ENCODE measurements around the gene SERPINH1. TPM values are rescaled to one million over a fixed set of nuclear protein-coding genes. Genes with fewer than 3 reads are reported as not detected.

Gene SERPINH1
- total RNA-seq, 3 donors from 2014 or later, result 168 to 264 (median 259) TPM

GRCh38 chr11:75603791-75604736 lies 42.0 kb downstream of the SERPINH1 start:
- H3K9me3 ChIP-seq, result no peaks in the 10 kb centered on the region

GRCh38 chr11:75606099-75606498 lies 44.0 kb downstream of the SERPINH1 start:
- H3K4me1 ChIP-seq, result no peaks in the 10 kb centered on the region
- H3K4me3 ChIP-seq, result no peak overlapping the region
- H3K27me3 ChIP-seq, result no peaks in the 10 kb centered on the region
- H3K9me3 ChIP-seq, result no peaks in the 10 kb centered on the region
- TF ChIP-seq CTCF (IDR thresholded peaks at IDR 0.05) (no peak), POLR2A (IDR thresholded peaks at IDR 0.05) (no peak), POLR2AphosphoS5 (IDR thresholded peaks at IDR 0.05) (no peak)
- no peak overlapping the region for H3K27ac ChIP-seq
- H3K36me3 ChIP-seq, result no peaks in the 10 kb centered on the region
- intact Hi-C loops (cut with DNase I; ENCODE audit: low total_unique reads), result no loop called here
- no peak for DNase-seq (ENCODE audit: low spot score in 2 of 2)

More at GRCh38 chr11:75603791-75604736, 42.0 kb downstream of the SERPINH1 start:
- no peak for DNase-seq (ENCODE audit: low spot score in 2 of 2)
- H3K4me3 ChIP-seq, result no peak overlapping the region
- H3K27ac ChIP-seq, result no peak overlapping the region
- intact Hi-C loops (cut with DNase I; ENCODE audit: low total_unique reads), result no loop called here
- TF ChIP-seq CTCF (IDR thresholded peaks at IDR 0.05) (no peak), POLR2AphosphoS5 (IDR thresholded peaks at IDR 0.05) (no peak), POLR2A (IDR thresholded peaks at IDR 0.05) (no peak)
- H3K27me3 ChIP-seq, result no peaks in the 10 kb centered on the region
- H3K36me3 ChIP-seq, result no peaks in the 10 kb centered on the region
- no peaks in the 10 kb centered on the region for H3K4me1 ChIP-seq

GRCh38 chr11:75611823-75612222 lies 49.8 kb downstream of the SERPINH1 start:
- DNase-seq (ENCODE audit: low spot score in 2 of 2), result no peak
- Histone ChIP-seq H3K4me3 (no peak overlapping the region), H3K9me3 (no peaks in the 10 kb centered on the region), H3K27ac (no peak overlapping the region), H3K36me3 (no peaks in the 10 kb centered on the region), H3K27me3 (no peaks in the 10 kb centered on the region), H3K4me1 (no peaks in the 10 kb centered on the region)
- no peak for TF ChIP-seq CTCF (IDR thresholded peaks at IDR 0.05)
- TF ChIP-seq POLR2AphosphoS5 (IDR thresholded peaks at IDR 0.05), result no peak
- TF ChIP-seq POLR2A (IDR thresholded peaks at IDR 0.05), result no peak
- intact Hi-C loops (cut with DNase I; ENCODE audit: low total_unique reads), result no loop called here

- intact Hi-C loops (cut with DNase I; ENCODE audit: low total_unique reads), result loop anchor here (5.0 kb wide), 1 partner anchor 247 kb away; no protein-coding TSS in a partner anchor
- DNase-seq (ENCODE audit: low spot score in 2 of 2), result no peak
- Histone ChIP-seq H3K36me3 (no peaks in the 10 kb centered on the region), H3K9me3 (peaks cover 8 to 9% of the 10 kb centered on the region in 2 donors), H3K27me3 (no peaks in the 10 kb centered on the region), H3K4me3 (no peak overlapping the region), H3K4me1 (no peaks in the 10 kb centered on the region), H3K27ac (no peak overlapping the region)
- TF ChIP-seq POLR2A (IDR thresholded peaks at IDR 0.05) (no peak), CTCF (IDR thresholded peaks at IDR 0.05) (no peak), POLR2AphosphoS5 (IDR thresholded peaks at IDR 0.05) (no peak)
Observed at GRCh38 chr11:75615751-75616150, 53.7 kb downstream of the SERPINH1 start.

GRCh38 chr11:75616281-75616680 lies 54.2 kb downstream of the SERPINH1 start:
- intact Hi-C loops (cut with DNase I; ENCODE audit: low total_unique reads), result loop anchor here (5.0 kb wide), 1 partner anchor 246 kb away; no protein-coding TSS in a partner anchor
- Histone ChIP-seq H3K27me3 (no peaks in the 10 kb centered on the region), H3K4me1 (no peaks in the 10 kb centered on the region), H3K36me3 (no peaks in the 10 kb centered on the region), H3K4me3 (no peak overlapping the region), H3K27ac (no peak overlapping the region), H3K9me3 (peaks cover 8 to 9% of the 10 kb centered on the region in 2 donors)
- DNase-seq (ENCODE audit: low spot score in 2 of 2), result no peak
- TF ChIP-seq POLR2AphosphoS5 (IDR thresholded peaks at IDR 0.05) (no peak), POLR2A (IDR thresholded peaks at IDR 0.05) (no peak), CTCF (IDR thresholded peaks at IDR 0.05) (no peak)
